WERI-Rb-1 (cell line): Measurements from ENCODE around the gene NEK11.
A peak's percentile ranks its signal among the peaks of the same experiment; 100 is the strongest.
"Not testable (repeated sequence)": the region's sequence is repeated elsewhere in the genome, so short reads cannot be mapped to it uniquely, and the experiment has no call there.

Experiments
- DNase-seq: peaks from one replicate; pipeline ENCODE4 v3.0.0-alpha.2; 2020
- H3K27ac ChIP-seq: fragments of 250-450 bp; sonication (Bioruptor Pico); 2 replicates; pipeline ENCODE4 v1.5.1; 2020; ENCODE audit warnings: mild to moderate bottlenecking, moderate library complexity
- H3K27me3 ChIP-seq: fragments of 250-450 bp; sonication (Bioruptor Pico); 2 replicates; pipeline ENCODE4 v1.5.1; 2021; ENCODE audit warnings: mild to moderate bottlenecking, low read depth, moderate library complexity; ENCODE audit not compliant: insufficient read depth, severe bottlenecking
- H3K36me3 ChIP-seq: fragments of 250-450 bp; sonication (Bioruptor Pico); 2 replicates; pipeline ENCODE4 v1.5.1; 2020; ENCODE audit warnings: mild to moderate bottlenecking, moderate library complexity
- H3K4me3 ChIP-seq: 2 replicates; pipeline ENCODE4 v1.5.1; 2011; ENCODE audit warnings: low read depth, mild to moderate bottlenecking, control low read depth, low read length
- H3K9me3 ChIP-seq: fragments of 250-450 bp; sonication (Bioruptor Pico); 2 replicates; pipeline ENCODE4 v1.5.1; 2021; ENCODE audit warnings: mild to moderate bottlenecking, moderate library complexity; ENCODE audit not compliant: severe bottlenecking
- CTCF ChIP-seq: IDR thresholded peaks from 2 replicates; pipeline ENCODE4 v1.5.1; 2011; ENCODE audit warnings: low read depth, mild to moderate bottlenecking, control low read depth, inconsistent platforms, low read length

NEK11 gene

GRCh38 chr3:131371688-131372066 lies 345.0 kb downstream of the NEK11 start:
- H3K36me3 ChIP-seq = no peaks in the 10 kb centered on the region; the same call in 1 of the 2 replicates
- H3K27ac ChIP-seq = no peak overlapping the region
- TF ChIP-seq CTCF = no peak
- H3K27me3 ChIP-seq = no peaks in the 10 kb centered on the region
- DNase-seq = no peak
- no peak overlapping the region for H3K4me3 ChIP-seq
- peaks cover 2% of the 10 kb centered on the region for H3K9me3 ChIP-seq

- H3K4me3 ChIP-seq = no peak overlapping the region
- no peak for TF ChIP-seq CTCF
- H3K27ac ChIP-seq = no peak overlapping the region
- no peaks in the 10 kb centered on the region for H3K27me3 ChIP-seq
- DNase-seq = no peak
- H3K9me3 ChIP-seq = no peaks in the 10 kb centered on the region
- H3K36me3 ChIP-seq = no peaks in the 10 kb centered on the region; the same call in 1 of the 2 replicates
Observed at GRCh38 chr3:131374741-131375140, 348.1 kb downstream of the NEK11 start.

GRCh38 chr3:131380821-131381444 lies 354.3 kb downstream of the NEK11 start:
- peak overlapping the region; percentile 57 for H3K4me3 ChIP-seq
- not testable (repeated sequence) for H3K27me3 ChIP-seq, H3K9me3 ChIP-seq, DNase-seq
- peak overlapping the region; percentile 57 for H3K27ac ChIP-seq
- peaks cover 14% of the 10 kb centered on the region for H3K36me3 ChIP-seq

- Histone ChIP-seq H3K4me3 (peak within 1 kb of the TSS; percentile 57), H3K27ac (peak within 1 kb of the TSS; percentile 60)
- TF ChIP-seq CTCF = no peak
Observed at GRCh38 chr3:131381445-131382291, 355.0 kb downstream of the NEK11 start, which contains the start of gene NUDT16. TSS of gene NUDT16 (plus strand) at chr3:131381774. CDS start at chr3:131381805, 31 bp downstream.

GRCh38 chr3:131386429-131387165 lies 359.9 kb downstream of the NEK11 start:
- Histone ChIP-seq H3K27ac (no peak overlapping the region), H3K27me3 (no peaks in the 10 kb centered on the region), H3K36me3 (peaks cover 18% of the 10 kb centered on the region), H3K4me3 (no peak overlapping the region), H3K9me3 (no peaks in the 10 kb centered on the region)
- TF ChIP-seq CTCF = no peak
- DNase-seq = no peak

More at GRCh38 chr3:131381445-131382291, 355.0 kb downstream of the NEK11 start, which contains the start of gene NUDT16:
- Histone ChIP-seq H3K27me3 (no peaks in the 10 kb centered on the region), H3K9me3 (no peaks in the 10 kb centered on the region), H3K36me3 (peaks cover 18% of the 10 kb centered on the region)
- DNase-seq = peak; percentile 99
